Body of pancreas (tissue), 4 donors: Measurements from ENCODE around the gene SPATA45. TPM values are rescaled to one million over a fixed set of nuclear protein-coding genes. Genes with fewer than 3 reads are reported as not detected.
A peak's percentile ranks its signal among the peaks of the same experiment; 100 is the strongest.

Experiments
- ATAC-seq: fragments of 150-250 bp; one replicate; pipeline ENCODE4 v1.9.1; 2016
- DNase-seq, 4 donors: peaks; one replicate each; pipeline ENCODE4 v3.0.0-alpha.2; 2019
- H3K27ac ChIP-seq, 4 donors: fragments of 200-600 bp; sonication (generic); 1 replicate in 3 of 4; 2 replicates in 1 of 4; pipeline versions ENCODE4 v1.5.1 to v1.6.1; 2016 to 2019; ENCODE audit warnings: mild to moderate bottlenecking in 1 of 4, mixed read lengths in 1 of 4, moderate library complexity in 1 of 4
- H3K27me3 ChIP-seq, 2 donors: fragments of 200-600 bp; sonication (generic); one replicate each; pipeline ENCODE4 v1.6.0; 2016; ENCODE audit warnings: mild to moderate bottlenecking in 1 of 2
- H3K36me3 ChIP-seq, 2 donors: fragments of 200-600 bp; sonication (generic); replicated peaks in 1 of 2; 2 replicates each; pipeline ENCODE4 v1.5.1; 2016; ENCODE audit warnings: low read depth in 2 of 2; ENCODE audit not compliant: insufficient read depth in 1 of 2
- H3K4me1 ChIP-seq: fragments of 200-600 bp; sonication (generic); one replicate; pipeline ENCODE4 v1.6.0; 2016
- H3K4me3 ChIP-seq, 2 donors: fragments of 200-600 bp; sonication (generic); 1 replicate in 1 of 2; 2 replicates in 1 of 2; pipeline ENCODE4 v1.5.1; 2016 to 2019
- H3K9me3 ChIP-seq, 3 donors: fragments of 200-600 bp; sonication (generic); 1 replicate in 2 of 3; 2 replicates in 1 of 3; pipeline ENCODE4 v1.5.1; 2016
- CTCF ChIP-seq, 7 experiments: fragments of 450-650 bp in 4 of 7; fragments of 200-600 bp in 3 of 7; sonication (generic) in 3 of 7; IDR thresholded peaks; one replicate each; pipeline ENCODE4 v1.5.1; 2016 to 2019; ENCODE audit warnings: antibody characterized with exemption in 7 of 7
- POLR2A ChIP-seq, 3 donors: fragments of 450-650 bp; IDR thresholded peaks; one replicate each; pipeline ENCODE4 v1.6.1; 2016; ENCODE audit warnings: antibody characterized with exemption in 3 of 3, mild to moderate bottlenecking in 2 of 3
- WGBS, 2 donors: methylation state at CpG; one replicate each; pipeline ENCODE4 v1.1.5; 2017; 5-methylcytosine and 5-hydroxymethylcytosine counted together
- intact Hi-C: fragments of 100-400 bp; cut with DNase I; formaldehyde crosslinking; loops from one replicate; pipeline ENCODE4 v1.15.1; 2023
- small RNA-seq: library from RNA; depleted of rRNA; stranded (forward); fragments of <200 nt; gene quantifications from one replicate; pipeline ENCODE3, GENCODE V24; 2016
- total RNA-seq, 2 donors: library from RNA; depleted of rRNA; stranded (reverse); fragments of >200 nt; gene quantifications; one replicate each; pipeline ENCODE4 v1.1.0, GENCODE V29; 2016

The SPATA45 gene
- total RNA-seq, 2 donors from 2014 or later = not detected

GRCh38 chr1:212783976-212784375 lies 63.5 kb downstream of the SPATA45 start:
- H3K4me3 ChIP-seq = no peak overlapping the region
- no peak overlapping the region for H3K27ac ChIP-seq
- no peaks in the 10 kb centered on the region for H3K4me1 ChIP-seq
- no peaks in the 10 kb centered on the region for H3K27me3 ChIP-seq
- TF ChIP-seq POLR2A (IDR thresholded peaks at IDR 0.05) = no peak
- no peak for TF ChIP-seq CTCF (IDR thresholded peaks at IDR 0.05)
- ATAC-seq = no peak
- no peaks in the 10 kb centered on the region for H3K9me3 ChIP-seq
- intact Hi-C loops = no loop called here
- peaks cover 0 to 9% of the 10 kb centered on the region in 2 donors for H3K36me3 ChIP-seq
- WGBS, 2 donors = 78 to 79% methylated on average over 1 of the region's 1 CpG
- DNase-seq = no peak

- ATAC-seq (no peak), DNase-seq (peak in 1 of 4 donors; percentile 28)
Observed at GRCh38 chr1:212782422-212783154, 64.9 kb downstream of the SPATA45 start.

GRCh38 chr1:212781225-212781624 lies 66.2 kb downstream of the SPATA45 start:
- H3K4me3 ChIP-seq = no peak overlapping the region
- no peaks in the 10 kb centered on the region for H3K9me3 ChIP-seq
- intact Hi-C loops = no loop called here
- H3K4me1 ChIP-seq = no peaks in the 10 kb centered on the region
- no peaks in the 10 kb centered on the region for H3K27me3 ChIP-seq
- 89 to 95% methylated on average over 2 of the region's 2 CpGs for WGBS, 2 donors
- ATAC-seq (no peak), DNase-seq (no peak)
- TF ChIP-seq POLR2A (IDR thresholded peaks at IDR 0.05) (no peak), CTCF (IDR thresholded peaks at IDR 0.05) (no peak)
- H3K27ac ChIP-seq = no peak overlapping the region
- H3K36me3 ChIP-seq = peaks cover 0 to 9% of the 10 kb centered on the region in 2 donors

More at GRCh38 chr1:212782422-212783154, 64.9 kb downstream of the SPATA45 start:
- 86 to 98% methylated on average over 3 of the region's 3 CpGs for WGBS, 2 donors
- Histone ChIP-seq H3K9me3 (no peaks in the 10 kb centered on the region), H3K27me3 (no peaks in the 10 kb centered on the region), H3K36me3 (peaks cover 0 to 9% of the 10 kb centered on the region in 2 donors), H3K4me1 (no peaks in the 10 kb centered on the region), H3K4me3 (no peak overlapping the region), H3K27ac (no peak overlapping the region)
- intact Hi-C loops = no loop called here
- TF ChIP-seq POLR2A (IDR thresholded peaks at IDR 0.05) (no peak), CTCF (IDR thresholded peaks at IDR 0.05) (peak in 6 of 7 experiments; percentile 22 to 64 (median 52))

- WGBS, 2 donors = 93 to 95% methylated on average over 3 of the region's 3 CpGs
Observed at GRCh38 chr1:212780759-212781158, 66.7 kb downstream of the SPATA45 start.

More at GRCh38 chr1:212780759-212781158, 66.7 kb downstream of the SPATA45 start:
- intact Hi-C loops = no loop called here
- H3K9me3 ChIP-seq = no peaks in the 10 kb centered on the region
- H3K4me3 ChIP-seq = no peak overlapping the region
- H3K4me1 ChIP-seq = no peaks in the 10 kb centered on the region
- ATAC-seq (no peak), DNase-seq (no peak)
- H3K27me3 ChIP-seq = no peaks in the 10 kb centered on the region
- TF ChIP-seq POLR2A (IDR thresholded peaks at IDR 0.05) (no peak), CTCF (IDR thresholded peaks at IDR 0.05) (no peak)
- peaks cover 0 to 7% of the 10 kb centered on the region in 2 donors for H3K36me3 ChIP-seq
- no peak overlapping the region for H3K27ac ChIP-seq

Small RNAs within 50 kb of the gene (small RNA-seq; reads per million reads assigned to genes)
- gene AC104333.1 (not detected), gene AC104333.2 (not detected)

Other genes with a start within 250 kb of the SPATA45 start
- 10 to 100 TPM in 1 of 2 donors, 1 to 10 TPM in 1; 8.6 to 27.0 TPM for gene ATF3, start 238.9 kb downstream of the SPATA45 start, total RNA-seq
- 1 to 10 TPM in 1 of 2 donors, not detected in 1; 3.4 TPM for gene BATF3, start 147.8 kb downstream of the SPATA45 start, total RNA-seq
- gene NSL1, start 55.9 kb downstream of the SPATA45 start, total RNA-seq = 10 to 100 TPM; 13.8 to 35.8 TPM
- 10 to 100 TPM in 1 of 2 donors, 1 to 10 TPM in 1; 6.3 to 10.6 TPM for gene TATDN3, start 55.8 kb downstream of the SPATA45 start, total RNA-seq
- 1 to 10 TPM; 4.2 to 4.6 TPM for gene FLVCR1, start 10.6 kb upstream of the SPATA45 start, total RNA-seq
- 1 to 10 TPM in 1 of 2 donors, not detected in 1; 1.6 TPM for gene VASH2, start 102.9 kb upstream of the SPATA45 start, total RNA-seq
- gene ANGEL2, start 168.2 kb upstream of the SPATA45 start, total RNA-seq = 10 to 100 TPM; 14.5 to 36.8 TPM
- gene RPS6KC1, start 203.6 kb upstream of the SPATA45 start, total RNA-seq = 10 to 100 TPM; 13.7 to 48.5 TPM